ELR (cell line): ENCODE data around the gene PPP1R7.

Experiments used
- DNase-seq: peaks from one replicate; pipeline ENCODE4 v3.0.0-alpha.2; 2015; ENCODE audit warnings: low read depth

PPP1R7 gene

GRCh38 chr2:241229563-241230401 is 79.5 kb downstream of the PPP1R7 start:
- DNase-seq: no peak

DNA sequence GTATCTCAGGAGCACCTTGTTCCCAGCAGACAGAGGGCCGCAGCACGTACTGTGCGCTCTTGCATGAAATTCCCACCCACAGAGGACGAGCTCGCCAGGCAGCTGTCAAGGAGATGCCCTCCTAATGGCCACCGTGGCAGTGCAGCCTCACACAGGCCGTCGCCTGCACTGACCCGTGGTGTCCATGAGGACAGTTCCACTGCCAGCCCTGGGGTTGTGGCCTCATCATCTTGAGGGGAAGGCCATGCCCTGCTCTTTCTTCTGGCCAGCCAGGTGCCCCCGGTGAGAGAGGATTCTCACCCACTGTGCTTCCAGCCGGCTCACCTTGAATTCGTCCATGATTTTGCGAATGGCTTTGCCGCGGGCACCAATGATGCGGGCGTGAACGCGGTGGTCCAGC is 80.2 kb downstream of the PPP1R7 start:
- no peak for DNase-seq

DNA sequence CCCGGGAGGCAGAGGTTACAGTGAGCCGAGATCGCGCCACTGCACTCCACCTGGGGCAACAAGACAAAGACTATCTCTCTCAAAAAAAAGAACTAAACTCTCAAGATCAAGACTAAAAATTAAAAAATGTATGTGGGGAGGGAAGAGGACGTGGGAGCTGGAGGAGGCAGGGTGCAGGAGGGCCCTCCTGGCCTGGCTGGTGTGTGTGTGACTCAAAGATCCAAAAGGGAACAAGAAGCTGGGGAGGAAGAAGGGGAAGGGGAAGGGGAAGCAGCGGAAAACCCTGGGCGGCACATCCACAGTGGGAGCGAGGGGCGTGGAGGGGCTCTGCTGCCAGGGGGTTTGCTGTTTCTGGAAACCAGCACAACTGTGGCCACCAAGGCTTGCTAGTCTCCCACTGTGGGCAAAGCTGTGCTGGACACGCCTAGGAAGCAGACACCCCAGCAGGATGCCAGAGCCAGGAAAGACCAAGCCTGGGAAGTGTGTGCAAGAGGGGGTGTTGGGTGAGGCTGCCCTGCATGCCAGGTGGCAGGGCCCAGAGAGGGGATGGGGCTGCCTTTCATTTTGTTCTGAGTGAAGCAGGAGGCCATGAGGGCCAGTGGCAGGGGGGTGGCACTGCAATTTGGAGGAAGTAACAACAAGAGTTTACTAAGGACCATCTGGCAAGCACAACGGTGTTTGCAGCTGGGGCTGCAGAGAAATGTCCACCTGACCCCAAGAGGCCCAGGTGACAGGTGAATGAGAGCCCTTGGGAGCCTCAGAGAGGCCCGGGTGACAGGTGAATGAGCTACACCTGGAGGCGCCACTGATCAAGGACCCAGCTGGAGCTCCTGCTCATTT is 82.7 kb downstream of the PPP1R7 start:
- no peak for DNase-seq
